Upper lobe of left lung (tissue), 4 donors: ENCODE results near the gene COPG2.

Experiments
- CTCF ChIP-seq, 6 experiments: fragments of 450-650 bp in 4 of 6; fragments of 200-600 bp in 2 of 6; sonication (generic) in 2 of 6; IDR thresholded peaks; one replicate each; pipeline ENCODE4 v1.5.1; 2016 to 2019; ENCODE audit warnings: antibody characterized with exemption in 6 of 6
- POLR2A ChIP-seq, 4 donors: fragments of 450-650 bp; IDR thresholded peaks; one replicate each; pipeline ENCODE4 v1.5.1; 2016 to 2017; ENCODE audit warnings: antibody characterized with exemption in 4 of 4, mild to moderate bottlenecking in 2 of 4
- POLR2AphosphoS5 ChIP-seq, 2 donors: sonication (generic); formaldehyde crosslinking; IDR thresholded peaks; one replicate each; pipeline ENCODE4 v1.5.1; 2017; ENCODE audit warnings: antibody characterized with exemption in 2 of 2

- TF ChIP-seq CTCF (IDR thresholded peaks at IDR 0.05), result no peak
- no peak for TF ChIP-seq POLR2AphosphoS5 (IDR thresholded peaks at IDR 0.05)
- no peak for TF ChIP-seq POLR2A (IDR thresholded peaks at IDR 0.05)
These were observed 13.3 kb downstream of the COPG2 start for GRCh38 chr7:130655286-130655685.
